Cortex of kidney (tissue), 1 donor: ENCODE data around the gene SHROOM2.
"Not testable (repeated sequence)": the region's sequence is repeated elsewhere in the genome, so short reads cannot be mapped to it uniquely, and the experiment has no call there.

Source experiments
- DNase-seq: peaks from one replicate; lab custom pipeline; 2025; lab: John Stamatoyannopoulos, UW

SHROOM2 gene, protein sequence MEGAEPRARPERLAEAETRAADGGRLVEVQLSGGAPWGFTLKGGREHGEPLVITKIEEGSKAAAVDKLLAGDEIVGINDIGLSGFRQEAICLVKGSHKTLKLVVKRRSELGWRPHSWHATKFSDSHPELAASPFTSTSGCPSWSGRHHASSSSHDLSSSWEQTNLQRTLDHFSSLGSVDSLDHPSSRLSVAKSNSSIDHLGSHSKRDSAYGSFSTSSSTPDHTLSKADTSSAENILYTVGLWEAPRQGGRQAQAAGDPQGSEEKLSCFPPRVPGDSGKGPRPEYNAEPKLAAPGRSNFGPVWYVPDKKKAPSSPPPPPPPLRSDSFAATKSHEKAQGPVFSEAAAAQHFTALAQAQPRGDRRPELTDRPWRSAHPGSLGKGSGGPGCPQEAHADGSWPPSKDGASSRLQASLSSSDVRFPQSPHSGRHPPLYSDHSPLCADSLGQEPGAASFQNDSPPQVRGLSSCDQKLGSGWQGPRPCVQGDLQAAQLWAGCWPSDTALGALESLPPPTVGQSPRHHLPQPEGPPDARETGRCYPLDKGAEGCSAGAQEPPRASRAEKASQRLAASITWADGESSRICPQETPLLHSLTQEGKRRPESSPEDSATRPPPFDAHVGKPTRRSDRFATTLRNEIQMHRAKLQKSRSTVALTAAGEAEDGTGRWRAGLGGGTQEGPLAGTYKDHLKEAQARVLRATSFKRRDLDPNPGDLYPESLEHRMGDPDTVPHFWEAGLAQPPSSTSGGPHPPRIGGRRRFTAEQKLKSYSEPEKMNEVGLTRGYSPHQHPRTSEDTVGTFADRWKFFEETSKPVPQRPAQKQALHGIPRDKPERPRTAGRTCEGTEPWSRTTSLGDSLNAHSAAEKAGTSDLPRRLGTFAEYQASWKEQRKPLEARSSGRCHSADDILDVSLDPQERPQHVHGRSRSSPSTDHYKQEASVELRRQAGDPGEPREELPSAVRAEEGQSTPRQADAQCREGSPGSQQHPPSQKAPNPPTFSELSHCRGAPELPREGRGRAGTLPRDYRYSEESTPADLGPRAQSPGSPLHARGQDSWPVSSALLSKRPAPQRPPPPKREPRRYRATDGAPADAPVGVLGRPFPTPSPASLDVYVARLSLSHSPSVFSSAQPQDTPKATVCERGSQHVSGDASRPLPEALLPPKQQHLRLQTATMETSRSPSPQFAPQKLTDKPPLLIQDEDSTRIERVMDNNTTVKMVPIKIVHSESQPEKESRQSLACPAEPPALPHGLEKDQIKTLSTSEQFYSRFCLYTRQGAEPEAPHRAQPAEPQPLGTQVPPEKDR (N-terminal part only)

DNA sequence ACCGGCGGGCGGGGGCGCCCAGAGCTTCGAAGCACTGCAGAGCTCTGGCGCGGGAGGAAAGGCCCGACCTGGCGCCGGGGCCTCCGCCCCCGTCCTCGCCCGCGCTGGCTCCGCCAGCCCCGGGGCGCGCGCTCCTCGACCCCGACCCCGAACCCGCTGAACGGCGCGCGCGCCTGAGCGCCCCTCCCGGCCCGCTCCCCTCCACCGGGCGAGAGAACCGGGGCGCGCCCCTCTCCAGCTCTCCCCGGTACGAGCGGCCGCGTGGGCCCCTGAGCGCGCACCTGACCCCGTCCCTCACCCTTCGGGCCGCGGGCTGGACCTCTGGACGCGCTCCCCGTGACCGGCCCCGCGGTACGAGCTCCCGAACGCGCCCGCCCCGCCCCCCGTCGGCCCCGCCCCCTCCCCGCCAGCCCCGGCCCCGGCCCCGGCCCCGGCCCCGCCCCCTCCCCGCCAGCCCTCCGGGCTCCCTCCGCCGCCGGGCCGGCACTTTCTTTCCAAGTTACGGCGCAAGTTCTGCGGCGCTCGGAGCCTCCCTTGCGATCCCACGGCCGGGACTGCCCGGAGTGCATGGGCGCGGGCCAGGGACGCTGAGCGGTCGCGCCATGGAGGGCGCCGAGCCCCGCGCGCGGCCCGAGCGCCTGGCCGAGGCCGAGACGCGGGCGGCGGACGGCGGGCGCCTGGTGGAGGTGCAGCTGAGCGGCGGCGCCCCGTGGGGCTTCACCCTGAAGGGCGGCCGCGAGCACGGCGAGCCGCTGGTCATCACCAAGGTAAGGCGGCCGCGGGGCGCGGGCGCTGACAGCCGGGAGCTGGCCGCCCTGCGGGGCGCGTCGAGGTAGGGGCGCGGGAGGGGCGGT lies at the start of gene SHROOM2:
TSS of gene SHROOM2 (plus strand) at position 486 of the 854 bp plus-strand sequence. CDS start at position 603, 117 bp downstream.
- DNase-seq, result no peak

DNA sequence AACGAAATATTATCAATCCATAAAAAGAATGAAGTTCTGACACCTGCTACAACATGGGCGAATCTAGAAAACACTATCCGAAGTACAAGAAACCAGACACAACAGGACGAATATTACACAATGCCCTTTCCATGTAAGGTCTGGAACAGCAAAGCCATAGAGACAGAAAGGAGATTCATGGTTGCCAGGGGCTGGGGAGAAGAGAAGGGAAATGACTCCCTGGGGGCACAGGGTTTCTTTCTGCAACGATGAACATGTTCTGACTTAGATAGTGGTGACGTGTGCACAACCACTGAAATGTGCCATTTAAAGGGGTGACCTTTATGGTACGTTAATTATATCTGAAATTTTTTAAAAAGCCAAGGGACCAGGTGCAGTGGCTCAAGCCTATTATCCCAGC lies 48.9 kb upstream of the SHROOM2 start:
- no peak for DNase-seq

DNA sequence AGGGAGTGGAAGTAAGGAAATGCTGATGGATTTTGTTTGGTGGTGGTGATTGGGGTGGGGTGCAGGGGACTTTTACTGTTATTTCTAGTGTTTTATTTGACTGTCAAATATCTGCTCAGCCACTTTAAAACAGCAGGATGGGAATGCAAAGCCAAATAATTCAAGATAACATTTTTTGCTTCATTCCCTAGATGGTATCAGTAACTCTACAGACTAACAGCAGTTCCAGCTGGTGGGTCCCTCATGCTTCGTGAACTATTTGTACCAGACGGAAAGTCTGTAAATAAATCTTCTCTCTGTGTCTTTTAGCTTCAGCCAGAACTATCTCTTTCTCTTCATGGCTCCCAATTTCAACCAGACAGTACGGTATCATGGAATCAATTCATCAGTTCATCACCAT lies 48.1 kb upstream of the SHROOM2 start:
- DNase-seq, result no peak

DNA sequence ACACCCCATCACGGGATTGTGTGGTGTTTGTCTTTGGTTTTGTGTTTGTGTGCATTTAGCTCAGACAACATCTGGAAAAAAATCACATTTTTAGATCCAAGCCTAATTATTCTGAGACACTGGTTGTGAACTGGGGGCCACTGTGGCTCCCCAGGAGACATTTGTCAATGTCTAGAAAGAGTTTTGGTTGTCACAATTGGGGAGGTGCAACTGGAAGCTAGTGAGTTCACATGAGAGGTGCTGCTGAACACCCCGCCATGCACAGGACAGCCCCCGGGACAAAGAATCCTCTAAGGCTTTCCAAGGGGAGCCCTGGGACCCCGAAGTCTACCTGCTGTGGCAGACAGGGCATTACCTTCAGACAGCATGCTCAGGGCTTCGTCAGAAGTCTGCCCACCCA lies 47.1 kb upstream of the SHROOM2 start:
- no peak for DNase-seq

DNA sequence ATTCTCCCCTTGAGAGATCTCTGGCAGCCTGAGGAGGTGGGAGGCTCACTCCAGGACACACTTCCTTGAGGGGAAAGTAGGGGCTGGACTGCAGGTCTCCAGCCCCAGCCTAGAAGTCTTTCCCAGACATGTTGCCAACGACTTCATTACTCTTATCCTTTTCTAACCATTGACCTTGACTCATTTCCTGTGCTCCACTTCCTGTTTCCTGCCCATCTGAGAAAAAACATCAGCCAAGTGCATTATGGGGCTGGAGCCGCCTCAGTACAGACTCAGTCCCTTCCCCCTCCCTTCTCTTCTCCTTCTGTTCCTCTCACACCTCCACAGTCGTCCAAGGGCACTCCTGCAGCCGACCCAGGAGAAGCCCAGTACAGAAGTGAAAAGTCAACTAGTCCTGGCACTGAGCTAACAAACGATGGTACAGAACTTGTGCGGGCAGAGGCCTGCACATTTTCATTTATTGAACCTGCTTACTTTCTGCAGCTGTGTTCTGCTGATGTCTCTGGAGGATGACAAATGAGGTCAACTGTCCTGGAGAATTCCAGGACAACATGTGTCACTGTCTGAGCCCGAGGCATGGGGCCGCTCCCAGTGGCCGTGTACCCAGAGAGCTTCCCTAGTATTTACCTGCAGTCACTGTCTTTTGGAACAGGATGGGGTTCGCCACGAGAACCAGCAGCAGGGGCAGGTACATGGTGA lies 40.7 kb upstream of the SHROOM2 start:
- DNase-seq, result no peak

DNA sequence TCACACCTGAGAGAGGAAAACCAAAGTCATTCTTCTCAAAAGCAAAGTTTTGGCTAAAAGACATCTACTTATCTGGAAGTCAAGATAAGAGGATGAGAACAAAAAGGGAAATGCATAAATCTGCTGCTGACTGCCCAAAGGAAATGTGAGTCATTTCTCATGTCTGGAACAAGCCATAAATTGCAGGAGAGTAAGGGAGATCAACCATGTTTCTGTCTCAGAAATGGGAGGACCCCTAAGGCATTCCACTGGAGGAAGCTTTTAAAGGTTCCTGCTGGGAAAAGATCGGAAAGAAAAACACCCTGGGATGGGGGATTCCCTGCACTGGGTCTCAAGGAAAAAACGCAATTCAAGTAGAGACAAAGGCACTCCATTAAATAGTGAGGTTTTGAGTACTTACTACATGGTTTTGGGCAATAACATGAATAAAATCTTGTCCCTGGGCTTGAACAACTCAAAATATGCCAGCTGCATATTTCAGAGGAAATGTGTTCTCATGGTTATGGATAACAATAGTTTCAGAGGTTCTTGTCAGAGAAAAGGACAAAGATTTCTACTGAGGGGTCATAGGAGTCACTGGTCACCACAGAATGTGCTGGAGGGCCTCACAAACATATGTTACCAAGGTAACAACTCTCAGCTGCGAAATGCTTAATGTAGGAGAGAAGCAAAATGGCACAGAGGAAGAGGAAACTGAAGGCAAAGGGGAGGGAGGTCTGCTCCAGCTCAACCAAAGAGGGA lies 39.9 kb upstream of the SHROOM2 start:
- DNase-seq, result no peak

DNA sequence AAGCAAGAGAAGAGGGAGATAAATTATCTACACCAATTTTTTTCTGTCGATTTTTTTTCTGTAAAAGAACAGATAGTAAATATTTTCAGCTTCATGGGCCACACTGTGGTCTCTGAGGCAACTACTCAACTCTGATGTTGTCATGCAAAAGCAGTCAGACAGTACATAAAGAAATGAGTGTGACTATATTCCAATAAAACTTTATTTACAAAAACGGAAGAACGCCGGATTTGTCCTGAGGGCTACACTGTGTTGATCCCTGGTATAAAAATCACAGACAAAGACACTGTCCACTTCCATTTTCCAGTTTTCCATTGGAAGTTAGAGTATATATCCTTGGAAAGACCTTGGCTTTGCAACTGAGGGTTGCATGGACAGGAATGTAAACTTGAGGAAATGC lies 38.6 kb upstream of the SHROOM2 start:
- DNase-seq, result no peak

DNA sequence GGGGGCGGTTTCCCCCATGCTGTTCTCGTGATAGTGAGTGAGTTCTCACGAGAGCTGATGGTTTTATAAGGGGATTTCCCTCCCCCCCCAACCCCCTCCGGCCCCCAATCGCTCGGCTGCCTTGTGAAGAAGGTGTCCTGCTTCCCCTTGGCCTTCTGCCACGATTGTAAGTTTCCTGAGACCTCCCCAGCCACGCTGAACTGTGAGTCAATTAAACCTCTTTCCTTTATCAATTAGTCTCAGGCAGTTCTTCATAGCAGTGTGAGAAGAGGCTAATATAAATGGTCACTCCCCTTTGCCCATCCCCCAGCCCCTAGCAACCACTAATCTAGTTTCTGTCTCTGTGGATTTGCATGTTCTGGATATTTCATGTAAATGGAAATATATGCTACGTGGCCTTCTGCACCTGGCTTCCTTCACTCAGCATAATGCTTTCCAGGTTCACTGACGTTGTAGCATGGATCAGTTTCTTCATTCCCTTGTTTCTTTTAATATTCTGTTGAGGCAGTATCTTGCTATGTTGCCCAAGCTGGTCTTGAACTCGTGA lies 37.0 kb upstream of the SHROOM2 start:
- DNase-seq, result no peak

DNA sequence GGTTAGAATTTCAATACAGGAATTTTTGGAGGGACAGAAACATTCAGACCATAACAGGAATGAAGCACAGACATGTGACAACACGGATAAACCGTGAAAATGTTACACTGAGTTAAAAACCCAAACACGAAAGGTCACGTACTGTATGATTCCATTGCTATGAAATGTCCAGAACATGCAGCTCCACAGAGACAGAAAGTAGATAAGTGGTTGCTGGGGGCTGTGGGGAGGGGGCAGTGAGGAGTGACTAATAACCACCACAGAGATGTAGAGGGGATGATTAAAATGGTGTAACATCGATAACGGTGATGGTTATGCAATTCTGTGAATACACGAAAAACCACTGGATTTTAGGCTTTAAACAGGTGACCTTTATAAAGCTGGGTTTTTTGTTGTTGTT lies 28.9 kb upstream of the SHROOM2 start:
- DNase-seq, result no peak

DNA sequence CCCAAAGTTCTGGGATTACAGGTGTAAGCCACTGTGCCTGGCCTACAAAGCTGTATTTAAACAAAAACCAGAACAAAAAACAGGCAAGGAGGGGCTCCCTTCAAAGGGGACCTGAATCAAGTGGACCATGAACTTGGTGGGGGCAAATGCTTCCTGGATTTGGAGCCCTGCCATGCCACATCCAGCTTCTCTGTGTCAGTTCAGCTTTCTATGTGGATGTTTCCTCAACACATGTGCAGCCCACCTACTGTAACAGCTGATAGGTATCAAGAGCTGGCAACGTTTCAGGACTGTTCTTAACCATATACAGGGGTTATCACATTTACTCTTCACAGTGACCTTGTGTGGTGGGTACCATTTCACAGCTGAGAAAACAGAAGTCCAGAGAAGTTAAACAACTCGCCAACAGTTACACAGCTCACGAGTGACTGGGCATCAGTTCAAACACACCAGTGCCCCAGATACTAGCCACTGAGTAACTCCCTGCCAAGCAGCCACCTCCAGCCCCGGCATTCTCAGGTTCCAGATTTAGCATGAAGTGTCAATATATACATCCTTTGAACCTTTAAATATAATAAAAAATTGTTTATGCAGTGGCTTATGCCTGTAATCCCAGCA lies 28.1 kb upstream of the SHROOM2 start:
- no peak for DNase-seq

DNA sequence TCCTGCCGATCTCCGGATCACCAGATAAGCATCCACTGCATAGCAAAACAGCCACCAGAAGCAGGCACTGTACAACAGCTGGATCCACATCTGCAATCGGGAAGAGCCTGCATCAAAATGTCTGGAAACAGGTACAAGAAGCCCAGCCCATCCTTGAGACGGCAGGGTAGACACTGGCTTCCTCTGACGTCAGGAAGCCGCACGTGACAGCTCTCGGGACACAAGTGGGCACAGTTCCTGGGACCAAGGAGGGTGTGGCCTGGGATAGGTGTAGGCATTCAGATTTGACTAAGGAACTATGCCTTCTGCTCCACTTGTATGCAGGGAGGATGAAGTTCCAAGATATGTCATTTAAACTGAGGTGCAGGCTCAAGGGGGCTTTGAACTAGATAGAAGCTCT lies 26.9 kb upstream of the SHROOM2 start:
- DNase-seq, result no peak

DNA sequence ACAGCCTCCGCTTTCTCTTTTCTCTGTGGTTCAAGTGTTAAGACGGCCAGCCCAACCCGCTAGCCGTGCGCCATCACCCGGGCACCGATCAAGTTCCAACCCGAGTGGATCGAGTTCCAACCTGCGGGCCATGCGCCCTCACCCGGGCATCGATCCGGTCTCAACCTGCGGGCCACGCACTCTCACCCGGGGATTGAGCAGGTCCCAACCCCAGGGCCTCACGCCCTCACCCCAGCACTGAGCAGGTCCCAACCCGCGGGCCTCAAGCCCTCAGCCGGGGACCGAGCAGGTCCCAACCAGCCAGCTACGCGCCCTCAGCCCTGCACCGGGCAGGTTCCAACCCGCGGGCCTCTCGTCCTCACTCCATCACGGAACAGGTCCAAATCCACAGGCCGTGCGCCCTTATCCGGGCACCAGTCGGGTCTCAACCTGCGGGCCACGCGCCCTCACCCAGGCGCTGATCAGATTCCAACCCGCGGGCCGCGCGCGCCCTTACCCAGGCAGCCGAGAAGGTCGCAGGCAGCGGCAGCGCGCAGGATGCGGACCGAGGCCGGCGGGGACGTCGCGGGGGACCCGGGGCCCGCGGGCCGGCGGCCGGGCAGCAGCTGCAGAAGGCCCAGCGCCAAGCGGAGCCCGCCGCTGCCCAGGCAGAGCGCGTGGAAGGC lies 21.0 kb upstream of the SHROOM2 start:
- DNase-seq, result no peak

DNA sequence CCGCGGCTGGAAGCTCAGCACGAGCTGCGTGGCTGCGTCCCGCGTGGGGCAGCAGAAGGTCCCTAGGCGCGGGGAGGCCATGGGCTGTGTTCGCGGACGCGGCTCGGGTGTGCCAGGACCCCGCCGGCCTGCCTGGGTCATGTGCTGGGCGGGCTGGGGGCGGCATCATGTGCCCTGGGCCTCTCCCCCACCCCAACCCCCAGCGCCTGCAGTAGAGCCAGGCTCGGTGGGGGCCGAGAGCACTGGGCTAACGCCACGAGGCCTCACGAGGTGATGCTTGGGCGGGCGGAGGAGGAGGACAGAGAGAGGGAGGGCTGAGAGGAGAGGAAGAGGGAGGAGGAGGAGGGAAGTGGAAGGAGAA lies 20.5 kb upstream of the SHROOM2 start, which contains the start of gene GPR143:
TSS of gene GPR143 (minus strand) at position 111 of the 361 bp plus-strand sequence. CDS start at position 81, 30 bp downstream.
- no peak for DNase-seq

DNA sequence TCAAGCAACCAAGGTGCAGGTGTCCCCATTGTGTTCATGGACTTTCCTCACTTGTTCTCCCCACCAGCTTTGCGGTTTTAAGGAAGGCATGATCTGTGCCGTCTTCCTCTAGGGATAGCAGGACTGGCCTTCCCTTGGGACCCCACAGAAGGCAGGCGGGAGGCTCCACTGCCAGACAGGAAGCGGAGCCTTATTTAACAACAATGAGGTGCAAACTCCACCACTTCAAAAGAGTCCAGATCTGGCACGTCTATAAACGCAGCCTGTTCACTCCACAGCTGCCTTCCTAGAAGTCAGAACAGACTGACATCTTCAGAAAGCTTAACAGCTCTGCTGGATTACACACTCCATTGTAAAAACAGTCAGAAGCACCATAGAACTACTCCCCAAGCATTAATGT lies 18.9 kb upstream of the SHROOM2 start:
- DNase-seq, result no peak

DNA sequence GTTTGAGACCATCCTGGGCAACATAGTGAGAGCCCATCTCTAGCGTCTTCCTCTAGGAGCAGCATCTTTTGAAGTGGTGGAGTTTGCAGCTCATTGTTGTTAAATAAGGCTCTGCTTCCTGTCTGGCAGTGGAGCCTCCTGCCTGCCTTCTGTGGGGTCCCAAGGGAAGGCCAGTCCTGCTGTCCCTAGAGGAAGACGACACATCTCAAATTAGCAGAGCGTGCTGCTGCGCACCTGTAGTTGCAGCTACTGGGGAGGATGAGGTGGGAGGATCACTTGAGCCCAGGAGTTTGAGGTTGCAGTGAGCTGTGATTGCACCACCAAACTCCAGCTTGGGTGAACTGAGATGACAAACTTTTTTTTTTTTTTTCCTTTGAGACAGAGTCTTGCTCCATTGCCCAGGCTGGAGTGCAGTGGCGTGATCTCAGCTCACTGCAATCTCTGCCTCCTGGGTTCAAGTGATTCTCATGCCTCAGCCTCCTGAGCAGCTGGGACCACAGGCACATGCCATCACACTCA lies 17.8 kb upstream of the SHROOM2 start:
- DNase-seq, result not testable (repeated sequence)

DNA sequence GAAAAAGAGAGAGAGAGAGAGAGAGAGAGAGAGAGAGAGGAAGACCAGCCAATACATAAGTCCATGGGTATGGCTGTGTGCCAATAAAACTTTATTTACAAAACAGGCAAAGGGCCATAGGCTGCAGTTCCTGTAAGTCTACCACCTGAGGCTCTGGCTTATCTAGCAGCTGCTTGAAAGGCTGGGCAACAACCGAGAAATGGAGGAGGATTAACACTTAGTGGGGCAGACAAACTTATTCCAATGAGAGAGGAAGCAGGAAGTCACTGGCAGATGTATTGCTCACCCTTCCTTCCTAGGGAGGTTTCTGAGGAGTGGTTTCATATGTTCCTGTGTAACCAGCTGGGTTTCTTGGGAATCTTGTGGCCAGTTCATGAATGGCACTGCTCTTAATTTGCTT lies 15.9 kb upstream of the SHROOM2 start:
- no peak for DNase-seq

DNA sequence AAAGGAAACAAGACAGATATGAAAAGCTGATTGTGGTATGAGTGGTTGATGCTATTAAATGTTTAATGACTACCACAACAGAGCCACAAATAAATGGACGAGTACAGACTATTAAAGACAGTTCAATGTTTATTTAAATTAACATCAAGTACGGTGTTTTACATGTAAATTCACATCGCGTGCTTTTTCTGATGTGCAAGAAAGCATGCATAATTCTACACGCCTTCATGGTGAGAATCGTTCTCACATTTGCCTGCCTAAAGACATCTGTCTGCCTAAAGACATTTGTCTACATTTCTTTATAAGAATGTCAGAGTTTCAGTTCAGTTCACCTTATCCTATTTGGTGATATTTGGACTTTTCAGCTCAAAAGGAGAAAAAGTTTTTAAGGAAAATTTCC lies 13.3 kb upstream of the SHROOM2 start:
- DNase-seq, result no peak

DNA sequence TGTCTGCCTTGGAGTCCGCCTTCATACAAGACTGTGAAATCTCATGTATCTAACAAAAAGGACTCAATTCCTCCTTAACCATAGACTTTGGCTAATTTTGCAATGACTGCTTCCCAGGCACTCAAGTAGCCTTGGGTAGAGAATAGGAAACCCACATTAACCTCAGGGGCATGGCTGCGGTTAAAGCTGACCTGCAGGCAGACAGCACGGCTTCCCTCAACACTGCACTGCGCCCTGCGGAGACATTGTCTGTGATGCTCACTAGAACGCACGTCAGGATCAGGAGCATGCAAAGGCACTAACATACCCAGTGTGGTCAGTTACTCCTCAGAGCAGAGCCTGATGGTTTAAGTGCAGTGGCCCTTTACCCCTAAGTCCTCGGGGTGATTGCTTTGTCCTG lies 10.3 kb upstream of the SHROOM2 start:
- DNase-seq, result no peak
